ENCODE measurements around the gene EIF3D. TPM values are rescaled to one million over a fixed set of nuclear protein-coding genes. Genes with fewer than 3 reads are reported as not detected.

The EIF3D gene
- total and polyA plus RNA-seq, 9 of the 15 experiments (the other 6 are each of a cell fraction or from before 2014, with no cell fraction given): 191 to 422 (median 279) TPM

GRCh38 chr22:36470162-36470993, 58.6 kb downstream of the EIF3D start (continued):
- TF ChIP-seq MITF (IDR thresholded peaks at IDR 0.05): no peak
- TF ChIP-seq SIX5 (IDR thresholded peaks at IDR 0.05; ENCODE audit: borderline replicate concordance in 1 of 2, insufficient read depth in 1 of 2, low read depth in 1 of 2, low read length in 2 of 2): no peak
- no peak for TF ChIP-seq ZNF583 (CRISPR knock-in tag; IDR thresholded peaks at IDR 0.05)
- no peak for TF ChIP-seq CREB3 (tag; conservative IDR thresholded peaks at IDR 0.05; ENCODE audit: low read depth)
- TF ChIP-seq ZNF253 (CRISPR knock-in tag; conservative IDR thresholded peaks at IDR 0.05): no peak
- no peak for TF ChIP-seq CCNT2 (IDR thresholded peaks at IDR 0.05; ENCODE audit: borderline replicate concordance, extremely low read depth, insufficient read length, low read depth, low read length)
- TF ChIP-seq ZHX1 (conservative IDR thresholded peaks at IDR 0.05; ENCODE audit: low read length): no peak
- TF ChIP-seq MCM5 (IDR thresholded peaks at IDR 0.05; ENCODE audit: low read depth): no peak
- TF ChIP-seq ZNF354B (CRISPR knock-in tag; IDR thresholded peaks at IDR 0.05): no peak
- no peak for TF ChIP-seq ZNF316 (IDR thresholded peaks at IDR 0.05)
- TF ChIP-seq BRF1 (IDR thresholded peaks at IDR 0.05; ENCODE audit: borderline replicate concordance, extremely low read depth, insufficient read length): no peak
- no peak for TF ChIP-seq ARID4B (CRISPR knock-in tag; IDR thresholded peaks at IDR 0.05)
- TF ChIP-seq CREB3L1 (IDR thresholded peaks at IDR 0.05; ENCODE audit: borderline replicate concordance, low read depth): no peak
- TF ChIP-seq CGGBP1 (CRISPR knock-in tag; IDR thresholded peaks at IDR 0.05): no peak
- TF ChIP-seq ARID1B (IDR thresholded peaks at IDR 0.05): no peak

Measured in K562 (cell line).